Tibial nerve (tissue), 4 donors: ENCODE results near the gene CEACAM4. TPM values are rescaled to one million over a fixed set of nuclear protein-coding genes. Genes with fewer than 3 reads are reported as not detected.

Experiments
- DNase-seq, 2 donors: peaks; one replicate each; pipeline ENCODE4 v3.0.0-alpha.2; 2019; ENCODE audit warnings: low spot score in 2 of 2
- H3K27ac ChIP-seq, 4 donors: fragments of 200-600 bp; sonication (generic) in 3 of 4; one replicate each; pipeline ENCODE4 v1.5.1; 2017 to 2019; ENCODE audit warnings: mild to moderate bottlenecking in 1 of 4
- H3K27me3 ChIP-seq, 2 donors: fragments of 200-600 bp; sonication (generic) in 1 of 2; one replicate each; pipeline versions ENCODE4 v1.5.1 to v1.6.0; 2017 to 2019
- H3K36me3 ChIP-seq, 3 donors: fragments of 200-600 bp; sonication (generic); one replicate each; pipeline ENCODE4 v1.5.1; 2018 to 2019
- H3K4me1 ChIP-seq, 4 donors: fragments of 200-600 bp; sonication (generic) in 3 of 4; one replicate each; pipeline ENCODE4 v1.5.1; 2017 to 2019
- H3K4me3 ChIP-seq, 4 donors: fragments of 200-600 bp; sonication (generic) in 3 of 4; one replicate each; pipeline ENCODE4 v1.5.1; 2017 to 2019; ENCODE audit warnings: mild to moderate bottlenecking in 1 of 4, moderate library complexity in 1 of 4
- H3K9me3 ChIP-seq, 4 donors: fragments of 200-600 bp; sonication (generic) in 3 of 4; one replicate each; pipeline ENCODE4 v1.5.1; 2017 to 2019
- CTCF ChIP-seq, 5 experiments: fragments of 200-600 bp in 3 of 5; fragments of 450-650 bp in 2 of 5; sonication (generic) in 3 of 5; IDR thresholded peaks; one replicate each; pipeline ENCODE4 v1.5.1; 2016 to 2019; ENCODE audit warnings: antibody characterized with exemption in 5 of 5, mild to moderate bottlenecking in 3 of 5, moderate library complexity in 2 of 5
- EP300 ChIP-seq, 2 donors: sonication (generic); formaldehyde crosslinking; IDR thresholded peaks; one replicate each; pipeline ENCODE4 v1.6.1; 2017; ENCODE audit warnings: antibody characterized with exemption in 2 of 2, mild to moderate bottlenecking in 1 of 2
- POLR2A ChIP-seq, 2 donors: fragments of 450-650 bp; IDR thresholded peaks; one replicate each; pipeline ENCODE4 v1.6.1; 2017; ENCODE audit warnings: antibody characterized with exemption in 2 of 2, mild to moderate bottlenecking in 2 of 2, moderate library complexity in 2 of 2
- WGBS, 2 donors: methylation state at CpG; one replicate each; pipeline ENCODE4 v1.1.5; 2018; 5-methylcytosine and 5-hydroxymethylcytosine counted together
- total RNA-seq, 4 donors: library from RNA; depleted of rRNA; stranded (reverse); fragments of >200 nt; gene quantifications; one replicate each; pipeline ENCODE4 v1.1.0, GENCODE V29; 2016

Gene CEACAM4
- total RNA-seq, 4 donors from 2014 or later: 0.60 to 1.7 (median 1.6) TPM; not detected in 1

GRCh38 chr19:41620171-41620570, 6.7 kb downstream of the CEACAM4 start:
- 68 to 73% methylated on average over 5 of the region's 5 CpGs for WGBS, 2 donors
- Histone ChIP-seq H3K36me3 (no peaks in the 10 kb centered on the region), H3K27me3 (no peaks in the 10 kb centered on the region), H3K27ac (no peak overlapping the region), H3K4me1 (no peaks in the 10 kb centered on the region), H3K9me3 (no peaks in the 10 kb centered on the region), H3K4me3 (no peak overlapping the region)
- DNase-seq: no peak
- TF ChIP-seq CTCF (IDR thresholded peaks at IDR 0.05) (no peak), EP300 (IDR thresholded peaks at IDR 0.05) (no peak), POLR2A (IDR thresholded peaks at IDR 0.05) (no peak)

GRCh38 chr19:41619018-41619556, 7.8 kb downstream of the CEACAM4 start:
- TF ChIP-seq POLR2A (IDR thresholded peaks at IDR 0.05) (no peak), EP300 (IDR thresholded peaks at IDR 0.05) (no peak), CTCF (IDR thresholded peaks at IDR 0.05) (no peak)
- 43 to 47% methylated on average over 7 of the region's 7 CpGs for whole genome bisulfite sequencing, 2 donors
- Histone ChIP-seq H3K36me3 (no peaks in the 10 kb centered on the region), H3K4me3 (no peak overlapping the region), H3K27me3 (no peaks in the 10 kb centered on the region), H3K9me3 (no peaks in the 10 kb centered on the region), H3K27ac (no peak overlapping the region), H3K4me1 (no peaks in the 10 kb centered on the region)
- DNase-seq: no peak

- Histone ChIP-seq H3K36me3 (no peaks in the 10 kb centered on the region), H3K27ac (no peak overlapping the region), H3K4me1 (no peaks in the 10 kb centered on the region), H3K27me3 (no peaks in the 10 kb centered on the region), H3K4me3 (no peak overlapping the region), H3K9me3 (no peaks in the 10 kb centered on the region)
- DNase-seq: no peak
- 77 to 80% methylated on average over 6 to 9 of the region's 9 CpGs for WGBS, 2 donors
- TF ChIP-seq POLR2A (IDR thresholded peaks at IDR 0.05) (no peak), CTCF (IDR thresholded peaks at IDR 0.05) (no peak)
Observed at GRCh38 chr19:41617941-41618730, 8.7 kb downstream of the CEACAM4 start.

- Histone ChIP-seq H3K36me3 (no peaks in the 10 kb centered on the region), H3K9me3 (no peaks in the 10 kb centered on the region), H3K4me3 (no peak overlapping the region), H3K4me1 (no peaks in the 10 kb centered on the region), H3K27me3 (no peaks in the 10 kb centered on the region), H3K27ac (no peak overlapping the region)
- TF ChIP-seq POLR2A (IDR thresholded peaks at IDR 0.05) (no peak), EP300 (IDR thresholded peaks at IDR 0.05) (no peak), CTCF (IDR thresholded peaks at IDR 0.05) (no peak)
- WGBS, 2 donors: 43 to 47% methylated on average over 9 of the region's 9 CpGs
- DNase-seq: no peak
Observed at GRCh38 chr19:41616792-41617621, 9.9 kb downstream of the CEACAM4 start.

GRCh38 chr19:41615207-41615606, 11.7 kb downstream of the CEACAM4 start:
- Histone ChIP-seq H3K27me3 (no peaks in the 10 kb centered on the region), H3K36me3 (no peaks in the 10 kb centered on the region), H3K4me1 (no peaks in the 10 kb centered on the region), H3K27ac (no peak overlapping the region), H3K4me3 (no peak overlapping the region), H3K9me3 (no peaks in the 10 kb centered on the region)
- TF ChIP-seq EP300 (IDR thresholded peaks at IDR 0.05): no peak
- TF ChIP-seq CTCF (IDR thresholded peaks at IDR 0.05): no peak
- TF ChIP-seq POLR2A (IDR thresholded peaks at IDR 0.05): no peak
- DNase-seq: no peak
- WGBS, 2 donors: 81 to 88% methylated on average over 4 of the region's 4 CpGs
